ENCODE measurements around the gene EAF2. TPM values are rescaled to one million over a fixed set of nuclear protein-coding genes. Genes with fewer than 3 reads are reported as not detected.

Gene EAF2
- total and polyA plus RNA-seq, 8 donors: 2.9 to 8.6 (median 4.0) TPM

DNA sequence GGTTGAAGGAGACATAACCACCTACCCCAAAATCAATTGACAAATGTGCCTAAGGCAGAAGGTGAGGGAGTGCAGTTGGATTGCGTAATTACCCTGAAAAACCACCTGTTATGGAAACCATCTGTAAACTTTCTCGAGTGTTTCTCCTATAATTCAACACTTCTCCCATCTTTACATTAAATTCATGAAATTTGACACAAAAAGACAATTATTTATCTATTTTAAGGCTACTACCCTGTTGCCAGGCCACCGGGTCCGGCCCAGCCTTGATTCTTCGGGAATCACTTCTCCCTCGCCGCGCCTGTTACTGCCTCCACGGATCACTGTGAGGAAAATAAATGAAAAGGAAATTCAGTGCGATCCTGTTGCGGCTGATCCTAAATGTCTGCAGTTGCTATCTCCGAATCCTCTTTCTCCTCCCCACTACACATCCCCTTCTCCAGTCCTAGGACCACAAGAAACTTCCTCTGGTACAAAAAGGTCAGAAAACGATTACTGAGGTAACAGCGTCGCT lies 795 bp upstream of the EAF2 start:
- H3K27ac ChIP-seq: peak overlapping the region; percentile 61 to 81 (median 68)
- H3K9me3 ChIP-seq: no peaks in the 10 kb centered on the region
- 2% methylated on average over 15 of the region's 15 CpGs for WGBS, 2 donors
- H3K4me3 ChIP-seq: peak overlapping the region; percentile 43 to 86 (median 77)
- FAIRE-seq: no peak
- intact Hi-C loops (cut with DNase I): no loop called here
- peak; percentile 14 to 33 (median 28) for ATAC-seq
- TF ChIP-seq, protein P1, sequence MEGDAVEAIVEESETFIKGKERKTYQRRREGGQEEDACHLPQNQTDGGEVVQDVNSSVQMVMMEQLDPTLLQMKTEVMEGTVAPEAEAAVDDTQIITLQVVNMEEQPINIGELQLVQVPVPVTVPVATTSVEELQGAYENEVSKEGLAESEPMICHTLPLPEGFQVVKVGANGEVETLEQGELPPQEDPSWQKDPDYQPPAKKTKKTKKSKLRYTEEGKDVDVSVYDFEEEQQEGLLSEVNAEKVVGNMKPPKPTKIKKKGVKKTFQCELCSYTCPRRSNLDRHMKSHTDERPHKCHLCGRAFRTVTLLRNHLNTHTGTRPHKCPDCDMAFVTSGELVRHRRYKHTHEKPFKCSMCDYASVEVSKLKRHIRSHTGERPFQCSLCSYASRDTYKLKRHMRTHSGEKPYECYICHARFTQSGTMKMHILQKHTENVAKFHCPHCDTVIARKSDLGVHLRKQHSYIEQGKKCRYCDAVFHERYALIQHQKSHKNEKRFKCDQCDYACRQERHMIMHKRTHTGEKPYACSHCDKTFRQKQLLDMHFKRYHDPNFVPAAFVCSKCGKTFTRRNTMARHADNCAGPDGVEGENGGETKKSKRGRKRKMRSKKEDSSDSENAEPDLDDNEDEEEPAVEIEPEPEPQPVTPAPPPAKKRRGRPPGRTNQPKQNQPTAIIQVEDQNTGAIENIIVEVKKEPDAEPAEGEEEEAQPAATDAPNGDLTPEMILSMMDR (IDR thresholded peaks at IDR 0.05): no peak
- no peaks in the 10 kb centered on the region for H3K36me3 ChIP-seq
- DNase-seq: peak in 1 of 6 donors; percentile 62
- no peaks in the 10 kb centered on the region for H3K27me3 ChIP-seq
- peaks cover 4 to 20% (median 5%) of the 10 kb centered on the region in 3 donors for H3K4me1 ChIP-seq

DNA sequence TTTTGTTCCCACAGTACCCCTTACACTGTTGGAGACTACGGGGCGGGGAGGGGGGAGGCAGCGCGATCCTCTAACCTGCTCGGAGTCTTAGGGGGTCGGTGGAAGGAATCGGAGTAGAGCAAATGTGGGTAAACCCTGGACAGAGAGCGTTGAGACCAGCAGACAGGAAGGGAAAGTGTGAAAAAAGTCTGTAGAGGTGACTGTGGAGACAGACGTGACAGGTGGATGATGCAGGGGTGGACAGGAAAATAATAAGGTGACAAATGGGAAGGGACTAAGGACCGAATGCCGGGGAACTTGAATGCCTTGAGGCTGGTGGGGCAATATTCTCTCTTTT lies 424 bp downstream of the EAF2 start:
- no peak for DNase-seq
- no peak for FAIRE-seq
- WGBS, 2 donors: 0 to 2% methylated on average over 11 of the region's 11 CpGs
- intact Hi-C loops (cut with DNase I): no loop called here
- Histone ChIP-seq H3K27ac (peak overlapping the region; percentile 61 to 82 (median 71)), H3K27me3 (no peaks in the 10 kb centered on the region), H3K4me3 (peak overlapping the region; percentile 43 to 86 (median 77)), H3K4me1 (peaks cover 4 to 20% (median 5%) of the 10 kb centered on the region in 3 donors), H3K9me3 (no peaks in the 10 kb centered on the region), H3K36me3 (no peaks in the 10 kb centered on the region)
- TF ChIP-seq, protein P1 (IDR thresholded peaks at IDR 0.05): no peak
- peak; percentile 34 to 59 (median 41) for ATAC-seq

DNA sequence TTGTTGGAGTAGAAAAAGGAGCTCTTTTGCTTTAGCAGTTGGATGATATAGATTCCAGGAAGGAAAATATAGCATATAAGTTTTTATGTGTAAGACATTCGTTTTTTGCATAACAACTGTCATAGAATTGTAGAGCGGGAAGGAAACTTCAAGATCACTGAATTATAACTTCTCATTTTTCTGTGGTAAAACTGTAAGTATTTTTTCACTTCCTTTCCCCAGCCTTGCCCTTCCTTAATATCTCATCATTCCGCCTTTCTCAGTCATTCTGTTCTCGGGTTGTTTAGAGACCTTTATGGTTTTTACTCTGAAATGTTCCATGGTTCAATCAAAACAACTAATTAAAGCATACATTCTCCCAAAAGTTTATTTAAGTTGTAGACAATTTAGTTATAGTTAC lies 1.1 kb downstream of the EAF2 start:
- Histone ChIP-seq H3K4me3 (peak overlapping the region in 2 of 4 donors; percentile 76 to 86), H3K4me1 (peaks cover 4 to 20% (median 5%) of the 10 kb centered on the region in 3 donors), H3K9me3 (no peaks in the 10 kb centered on the region), H3K27ac (no peak overlapping the region), H3K36me3 (no peaks in the 10 kb centered on the region), H3K27me3 (no peaks in the 10 kb centered on the region)
- 35 to 36% methylated on average over 4 of the region's 4 CpGs for WGBS, 2 donors
- FAIRE-seq: no peak
- no peak for DNase-seq
- no peak for ATAC-seq
- intact Hi-C loops (cut with DNase I): no loop called here
- TF ChIP-seq, protein P1 (IDR thresholded peaks at IDR 0.05): no peak

DNA sequence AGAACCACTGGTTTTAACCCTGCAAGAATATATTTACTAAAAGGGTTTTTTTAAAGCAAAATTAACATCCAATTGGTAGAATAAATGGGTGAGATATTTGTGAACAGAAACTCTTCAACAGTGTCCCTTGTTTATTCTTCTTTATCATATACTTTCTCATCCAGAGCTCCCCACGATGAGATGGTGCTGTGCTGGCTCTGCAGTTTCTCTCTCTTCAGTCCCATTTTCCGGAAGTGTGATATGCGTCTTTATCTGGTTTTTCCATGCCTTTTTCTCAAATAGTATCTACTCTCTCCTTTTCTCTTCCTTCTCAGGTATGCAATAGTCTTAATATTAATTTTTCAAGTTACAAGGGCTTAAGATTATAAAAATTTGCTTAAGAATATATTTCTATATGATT lies 1.5 kb downstream of the EAF2 start:
- Histone ChIP-seq H3K4me1 (peaks cover 4 to 20% (median 5%) of the 10 kb centered on the region in 3 donors), H3K36me3 (no peaks in the 10 kb centered on the region), H3K4me3 (peak overlapping the region in 2 of 4 donors; percentile 76 to 86), H3K9me3 (no peaks in the 10 kb centered on the region), H3K27ac (no peak overlapping the region), H3K27me3 (no peaks in the 10 kb centered on the region)
- intact Hi-C loops (cut with DNase I): no loop called here
- WGBS, 2 donors: 43 to 52% methylated on average over 3 of the region's 3 CpGs
- no peak for DNase-seq
- TF ChIP-seq, protein P1 (IDR thresholded peaks at IDR 0.05): no peak
- ATAC-seq: no peak
- no peak for FAIRE-seq

DNA sequence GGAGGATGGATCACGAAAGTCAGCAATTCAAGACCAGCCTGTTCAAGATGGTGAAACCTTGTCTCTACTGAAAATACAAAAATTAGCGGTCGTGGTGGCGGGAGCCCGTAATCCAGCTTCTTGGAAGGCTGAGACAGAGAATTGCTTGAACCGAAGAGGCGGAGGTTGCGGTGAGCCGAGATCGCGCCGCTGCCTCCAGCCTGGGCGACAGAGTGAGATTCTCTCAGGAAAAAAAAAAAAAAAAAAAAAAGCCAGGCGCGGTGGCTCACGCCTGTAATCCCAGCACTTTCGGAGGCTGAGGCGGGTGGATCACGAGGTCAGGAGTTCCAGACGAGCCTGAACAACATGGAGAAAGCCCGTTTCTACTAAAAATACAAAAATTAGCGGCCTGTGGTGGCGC lies 5.0 kb downstream of the EAF2 start:
- H3K4me1 ChIP-seq: peaks cover 0 to 4% (median 0%) of the 10 kb centered on the region in 3 donors
- H3K36me3 ChIP-seq: no peaks in the 10 kb centered on the region
- H3K27me3 ChIP-seq: no peaks in the 10 kb centered on the region
- FAIRE-seq (no peak), ATAC-seq (no peak), DNase-seq (no peak)
- H3K27ac ChIP-seq: no peak overlapping the region
- TF ChIP-seq, protein P1 (IDR thresholded peaks at IDR 0.05): no peak
- intact Hi-C loops (cut with DNase I): no loop called here
- H3K4me3 ChIP-seq: no peak overlapping the region
- H3K9me3 ChIP-seq: no peaks in the 10 kb centered on the region
- 97 to 99% methylated on average over 19 to 23 of the region's 23 CpGs for WGBS, 2 donors

Data from pancreas (tissue), 10 donors.